ENCODE measurements around the gene CCDC12. TPM values are rescaled to one million over a fixed set of nuclear protein-coding genes. Genes with fewer than 3 reads are reported as not detected.

The CCDC12 gene
- total and polyA plus RNA-seq, 8 donors = 34.7 to 57.9 (median 46.1) TPM

DNA sequence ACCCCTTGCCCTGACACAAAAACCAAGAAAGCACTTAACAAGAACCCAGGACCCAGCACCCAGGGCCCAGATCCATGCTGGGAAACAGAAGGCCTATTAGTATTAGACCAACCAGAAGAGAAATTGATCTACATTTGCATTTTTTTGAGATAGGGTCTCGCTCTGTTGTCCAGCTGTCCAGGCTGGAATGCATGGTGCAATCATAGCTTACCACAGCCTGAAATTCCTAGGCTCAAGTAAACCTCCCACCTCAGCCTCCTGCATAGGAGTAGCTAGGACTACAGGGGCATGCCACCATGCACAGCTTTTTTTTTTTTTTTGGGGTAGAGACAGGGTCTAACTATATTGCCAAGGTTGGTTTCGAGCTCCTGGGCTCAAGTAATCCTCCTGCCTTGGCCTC is 26.4 kb downstream of the CCDC12 start:
- TF ChIP-seq CTCF (IDR thresholded peaks at IDR 0.05) = no peak
- DNase-seq (no peak), ATAC-seq (no peak)
- Histone ChIP-seq H3K27ac (peak overlapping the region in 1 of 2 donors; percentile 93), H3K27me3 (no peaks in the 10 kb centered on the region), H3K9me3 (no peaks in the 10 kb centered on the region), H3K36me3 (no peaks in the 10 kb centered on the region), H3K4me1 (peaks cover 44 to 99% of the 10 kb centered on the region in 2 donors), H3K4me3 (no peak overlapping the region)
- intact Hi-C loops (cut with DNase I) = no loop called here

GRCh38 chr3:46948830-46949671 is 27.5 kb downstream of the CCDC12 start:
- peaks cover 48 to 99% of the 10 kb centered on the region in 2 donors for H3K4me1 ChIP-seq
- H3K27me3 ChIP-seq = no peaks in the 10 kb centered on the region
- intact Hi-C loops (cut with DNase I) = no loop called here
- peak in 2 of 4 donors; percentile 79 for DNase-seq
- no peaks in the 10 kb centered on the region for H3K36me3 ChIP-seq
- peak overlapping the region; percentile 81 to 93 for H3K27ac ChIP-seq
- H3K9me3 ChIP-seq = no peaks in the 10 kb centered on the region
- H3K4me3 ChIP-seq = no peak overlapping the region
- TF ChIP-seq CTCF (IDR thresholded peaks at IDR 0.05) = no peak
- ATAC-seq = peak; percentile 44

DNA sequence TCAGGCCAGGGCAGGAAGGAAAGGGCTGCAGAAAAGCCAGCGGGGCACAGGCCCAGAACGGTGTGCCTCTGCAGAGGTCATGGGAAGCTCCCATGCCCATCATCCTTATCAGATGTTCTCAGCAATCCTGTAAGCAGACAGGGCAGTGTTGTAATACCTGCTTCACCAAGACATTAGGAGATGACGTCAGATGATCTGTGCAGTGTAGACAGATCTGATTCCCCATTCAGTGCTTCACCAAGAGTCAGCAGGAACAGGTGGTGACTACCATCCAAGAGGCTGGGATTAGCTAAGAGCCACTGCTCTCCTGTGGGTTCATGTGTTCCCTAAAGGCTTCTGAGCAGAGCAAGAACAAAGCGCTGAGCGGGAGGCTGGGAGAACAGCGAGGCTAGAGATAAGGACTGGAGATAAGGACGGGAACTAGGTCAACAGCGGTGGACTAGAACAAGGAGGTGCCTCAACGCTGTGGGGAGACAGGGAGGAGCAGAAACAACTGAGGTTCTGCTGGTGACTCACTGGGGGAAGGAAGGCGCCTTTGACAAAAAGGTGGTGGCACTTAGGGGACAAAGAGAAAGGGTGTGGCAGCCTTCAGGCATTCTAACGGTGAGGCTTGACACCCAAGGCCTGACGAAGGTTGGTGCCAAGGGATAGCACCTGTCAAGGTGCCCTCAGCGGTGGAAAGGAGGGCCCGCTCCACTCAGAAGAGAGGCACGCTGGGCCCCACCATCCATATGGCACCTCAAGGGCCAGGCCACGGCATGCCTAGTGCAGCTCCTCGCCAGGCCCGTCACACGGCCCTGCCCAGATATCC is 28.4 kb downstream of the CCDC12 start:
- Histone ChIP-seq H3K27me3 (no peaks in the 10 kb centered on the region), H3K4me1 (peaks cover 48 to 99% of the 10 kb centered on the region in 2 donors), H3K36me3 (no peaks in the 10 kb centered on the region), H3K9me3 (no peaks in the 10 kb centered on the region), H3K27ac (peak overlapping the region; percentile 81 to 93), H3K4me3 (no peak overlapping the region)
- TF ChIP-seq CTCF (IDR thresholded peaks at IDR 0.05) = no peak
- DNase-seq (peak in 2 of 4 donors; percentile 81), ATAC-seq (peak; percentile 66)
- intact Hi-C loops (cut with DNase I) = no loop called here

DNA sequence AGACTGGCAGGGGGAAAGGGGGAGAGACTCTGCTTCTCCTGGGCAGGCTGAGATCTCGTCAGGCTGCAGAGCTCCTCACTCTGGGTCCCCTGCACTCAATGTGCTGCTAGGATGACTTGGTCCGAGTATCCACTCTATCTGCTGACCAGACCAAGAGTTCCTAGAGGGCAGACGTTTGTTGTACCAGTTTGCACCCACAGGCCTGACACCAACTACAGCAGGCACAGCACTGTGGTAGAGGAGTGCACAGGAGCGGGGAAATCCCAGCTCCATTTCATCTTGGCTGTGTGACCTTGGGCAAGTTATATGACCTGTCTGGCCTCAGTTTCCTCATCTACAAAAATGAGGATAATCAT is 29.0 kb downstream of the CCDC12 start:
- intact Hi-C loops (cut with DNase I) = no loop called here
- TF ChIP-seq CTCF (IDR thresholded peaks at IDR 0.05) = no peak
- ATAC-seq (no peak), DNase-seq (no peak)
- H3K9me3 ChIP-seq = no peaks in the 10 kb centered on the region
- no peak overlapping the region for H3K4me3 ChIP-seq
- no peaks in the 10 kb centered on the region for H3K27me3 ChIP-seq
- H3K27ac ChIP-seq = peak overlapping the region; percentile 81 to 93
- no peaks in the 10 kb centered on the region for H3K36me3 ChIP-seq
- peaks cover 48 to 97% of the 10 kb centered on the region in 2 donors for H3K4me1 ChIP-seq
